Left lung (tissue), 10 donors: ENCODE measurements around the gene FHL1. TPM values are rescaled to one million over a fixed set of nuclear protein-coding genes. Genes with fewer than 3 reads are reported as not detected.

Experiments used
- ATAC-seq: fragments of 200-7000 bp; cut with Tn5 transposase; one replicate; pipeline ENCODE4 v1.9.1; 2020; ENCODE audit warnings: moderate library complexity
- DNase-seq, 4 donors: peaks; one replicate each; pipeline ENCODE4 v3.0.0-alpha.2; 2013 to 2020
- H3K27ac ChIP-seq, 2 donors: fragments of 200-600 bp; sonication (generic) in 1 of 2; one replicate each; pipeline versions ENCODE4 v1.5.0 to v1.8.0; 2020 to 2021
- H3K27me3 ChIP-seq, 2 donors: fragments of 200-600 bp; sonication (generic) in 1 of 2; one replicate each; pipeline versions ENCODE4 v1.5.0 to v1.8.0; 2020 to 2021
- H3K36me3 ChIP-seq, 2 donors: fragments of 200-600 bp; sonication (generic) in 1 of 2; one replicate each; pipeline versions ENCODE4 v1.5.0 to v1.8.0; 2020 to 2021
- H3K4me1 ChIP-seq, 2 donors: fragments of 200-600 bp; one replicate each; pipeline ENCODE4 v1.8.0; 2021
- H3K4me3 ChIP-seq, 2 donors: fragments of 200-600 bp; sonication (generic) in 1 of 2; one replicate each; pipeline versions ENCODE4 v1.5.0 to v1.8.0; 2020 to 2021; ENCODE audit warnings: mild to moderate bottlenecking in 1 of 2
- H3K9me3 ChIP-seq, 2 donors: fragments of 200-600 bp; sonication (generic) in 1 of 2; one replicate each; pipeline versions ENCODE4 v1.5.0 to v1.8.0; 2020 to 2021
- CTCF ChIP-seq, 2 donors: fragments of 200-600 bp; sonication (generic) in 1 of 2; IDR thresholded peaks; one replicate each; pipeline versions ENCODE4 v1.5.0 to v1.8.0; 2021; ENCODE audit warnings: antibody characterized with exemption in 2 of 2
- intact Hi-C, 2 donors: fragments of 100-400 bp; cut with DNase I; formaldehyde crosslinking; loops; one replicate each; pipeline versions ENCODE4 v1.11.2 to v1.14.2; 2022
- polyA plus RNA-seq, 6 donors: library from polyadenylated mRNA; unstranded; fragments of 120-200 nt; gene quantifications; one replicate each; pipeline ENCODE4 v1.2.1, GENCODE V29; 2013; ENCODE audit not compliant: insufficient read length in 6 of 6
- total RNA-seq, 2 donors: library from RNA; stranded (reverse); fragmentation: NEBNext Ultra II Directional; extraction: Animal tissue kit (Norgen Biotek cat#: 25700); gene quantifications; one replicate each; pipeline ENCODE4 v1.2.1, GENCODE V29; 2021
- donor health status: DM: no; HTN: yes; CAD: no.
- donor health status: DM: no; HTN: no; CAD: no.

FHL1 gene
- total and polyA plus RNA-seq, 8 donors = 118 to 276 (median 249) TPM

DNA sequence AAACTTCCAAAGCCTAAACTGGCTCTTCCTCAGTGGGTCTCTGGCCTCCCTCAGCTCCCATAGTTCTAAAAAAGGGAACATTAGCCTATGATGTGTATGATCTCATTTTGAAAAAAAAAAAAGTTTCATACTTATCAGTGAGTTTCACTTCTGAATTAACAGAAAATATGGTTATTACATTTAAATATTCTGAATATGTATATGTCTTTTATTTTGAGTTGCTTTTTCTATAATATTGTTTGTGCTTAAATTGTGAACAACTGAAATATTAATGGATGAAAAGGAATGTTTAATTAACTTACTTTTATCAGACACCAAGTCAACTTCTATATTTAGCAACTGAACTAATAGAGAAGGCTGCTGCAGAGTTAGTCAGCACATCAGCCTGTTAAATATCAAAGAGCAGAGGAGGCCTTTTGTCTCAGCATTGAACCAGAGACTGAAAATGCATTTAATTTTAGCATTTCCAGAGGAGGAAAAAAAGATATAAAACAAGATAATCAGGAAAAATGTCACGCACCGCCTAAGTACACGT, 20.4 kb upstream of the FHL1 start:
- Histone ChIP-seq H3K9me3 (no peaks in the 10 kb centered on the region), H3K4me1 (no peaks in the 10 kb centered on the region), H3K4me3 (no peak overlapping the region), H3K27ac (no peak overlapping the region), H3K27me3 (peaks cover 0 to 2% of the 10 kb centered on the region in 2 donors), H3K36me3 (no peaks in the 10 kb centered on the region)
- intact Hi-C loops = no loop called here
- no peak for ATAC-seq
- DNase-seq = no peak
- TF ChIP-seq CTCF (IDR thresholded peaks at IDR 0.05) = no peak

GRCh38 chrX:136128743-136129142, 18.6 kb upstream of the FHL1 start:
- ATAC-seq (no peak), DNase-seq (no peak)
- no peak overlapping the region for H3K4me3 ChIP-seq
- intact Hi-C loops = no loop called here
- no peaks in the 10 kb centered on the region for H3K4me1 ChIP-seq
- no peaks in the 10 kb centered on the region for H3K9me3 ChIP-seq
- TF ChIP-seq CTCF (IDR thresholded peaks at IDR 0.05) = no peak
- H3K36me3 ChIP-seq = no peaks in the 10 kb centered on the region
- H3K27ac ChIP-seq = no peak overlapping the region
- H3K27me3 ChIP-seq = peaks cover 0 to 2% of the 10 kb centered on the region in 2 donors

DNA sequence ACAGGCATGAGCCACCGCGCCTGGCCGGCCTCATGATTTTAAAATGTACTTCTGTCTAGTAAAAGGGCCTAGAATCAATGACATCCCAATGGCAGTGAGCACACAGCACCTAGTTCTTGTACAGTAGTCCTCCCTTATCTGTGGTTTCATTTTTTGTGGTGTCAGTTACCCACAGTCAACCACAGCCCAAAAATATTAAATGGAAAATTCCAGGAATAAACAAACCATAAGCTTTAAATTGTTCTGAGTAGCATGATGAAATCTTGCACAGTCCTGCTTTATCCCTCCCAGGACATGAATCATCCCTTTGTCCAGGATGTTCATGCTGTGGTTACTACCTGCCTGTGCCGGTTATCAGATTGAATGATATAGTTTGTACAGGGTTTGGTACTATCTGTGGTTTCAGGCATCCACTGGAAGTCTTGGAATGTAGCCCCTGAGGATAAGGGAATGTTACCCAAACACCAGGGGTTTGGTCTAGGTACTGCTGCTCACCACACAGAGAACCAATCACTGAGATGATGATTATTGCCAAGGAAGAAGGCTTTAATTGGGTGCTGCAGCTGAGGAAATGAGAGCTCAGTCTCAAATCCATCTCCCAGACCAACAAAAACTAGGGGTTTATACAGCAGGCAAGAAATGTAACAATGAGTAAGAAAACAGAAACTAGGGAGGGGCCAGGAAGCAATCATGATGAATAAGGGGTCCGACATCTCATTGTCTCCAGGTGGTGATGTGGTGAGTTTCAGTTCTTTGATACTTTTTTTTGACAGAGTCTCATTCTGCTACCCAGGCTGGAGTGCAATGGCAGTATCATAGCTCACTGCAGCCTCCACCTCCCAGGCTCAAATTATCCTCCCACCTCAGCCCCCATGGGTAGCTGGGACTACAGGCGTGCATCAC, 16.2 kb upstream of the FHL1 start:
- Histone ChIP-seq H3K9me3 (no peaks in the 10 kb centered on the region), H3K36me3 (no peaks in the 10 kb centered on the region), H3K4me3 (no peak overlapping the region), H3K27ac (no peak overlapping the region), H3K4me1 (no peaks in the 10 kb centered on the region), H3K27me3 (peaks cover 0 to 2% of the 10 kb centered on the region in 2 donors)
- ATAC-seq = peak; percentile 47
- TF ChIP-seq CTCF (IDR thresholded peaks at IDR 0.05) = no peak
- intact Hi-C loops = no loop called here
- no peak for DNase-seq

DNA sequence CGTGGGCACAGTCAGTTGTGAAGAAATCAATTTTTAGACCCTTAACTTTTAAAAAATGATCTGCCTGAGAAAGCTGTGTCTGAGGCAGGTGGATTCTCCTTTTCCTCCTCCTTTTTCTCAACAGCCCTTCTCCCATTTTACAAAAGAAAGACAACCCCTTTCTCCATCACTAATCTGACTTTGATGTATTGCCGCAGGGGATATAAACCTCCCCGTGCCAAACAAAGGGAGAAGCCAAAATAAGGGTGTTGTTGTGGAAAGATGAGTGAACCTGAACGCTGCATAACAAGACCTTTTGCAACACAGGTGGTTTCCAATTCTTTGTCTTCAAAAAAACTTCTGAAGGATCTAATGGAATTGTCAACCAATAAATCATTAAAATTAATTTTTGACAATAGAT, 8.4 kb upstream of the FHL1 start:
- DNase-seq (no peak), ATAC-seq (no peak)
- intact Hi-C loops = no loop called here
- Histone ChIP-seq H3K4me1 (no peaks in the 10 kb centered on the region), H3K4me3 (no peak overlapping the region), H3K36me3 (no peaks in the 10 kb centered on the region), H3K27ac (no peak overlapping the region), H3K9me3 (no peaks in the 10 kb centered on the region), H3K27me3 (no peaks in the 10 kb centered on the region)
- no peak for TF ChIP-seq CTCF (IDR thresholded peaks at IDR 0.05)

DNA sequence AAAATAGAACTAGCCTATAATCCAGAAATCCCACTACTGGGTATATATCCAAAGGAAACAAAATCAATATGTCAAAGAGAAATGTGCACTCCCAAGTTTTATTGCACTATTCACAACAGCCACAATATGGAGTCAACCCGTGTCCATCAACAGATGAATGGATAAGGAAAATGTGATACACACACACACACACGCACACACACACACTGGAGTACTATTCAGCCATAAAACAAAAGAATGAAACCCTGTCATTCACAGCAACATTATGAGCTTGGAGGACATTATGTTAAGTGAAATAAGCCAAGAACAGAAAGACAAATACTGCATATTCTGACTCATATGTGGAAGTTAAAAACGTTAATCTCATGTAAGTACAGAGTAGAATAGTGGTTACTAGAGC, 5.8 kb upstream of the FHL1 start:
- Histone ChIP-seq H3K4me1 (no peaks in the 10 kb centered on the region), H3K27ac (no peak overlapping the region), H3K36me3 (no peaks in the 10 kb centered on the region), H3K27me3 (peaks cover 6% of the 10 kb centered on the region in 2 donors), H3K9me3 (no peaks in the 10 kb centered on the region), H3K4me3 (no peak overlapping the region)
- ATAC-seq (no peak), DNase-seq (no peak)
- intact Hi-C loops = no loop called here
- TF ChIP-seq CTCF (IDR thresholded peaks at IDR 0.05) = no peak
